DND-41 (cell line): ENCODE measurements around the gene RNASE8.

Experiments used
- ATAC-seq: fragments of 200-7000 bp; cut with Tn5 transposase; 3 replicates; pipeline ENCODE4 v1.9.1; 2021; ENCODE audit warnings: low read depth; ENCODE audit not compliant: insufficient read depth
- DNase-seq: peaks from one replicate; pipeline ENCODE4 v3.0.0-alpha.2; 2020
- H2AFZ ChIP-seq: 2 replicates; pipeline ENCODE4 v1.6.0; 2012; ENCODE audit warnings: low read depth, low read length
- H3K27ac ChIP-seq: 2 replicates; pipeline ENCODE4 v1.5.1; 2012; ENCODE audit warnings: low read length, inconsistent platforms
- H3K27me3 ChIP-seq: fragments of 200-600 bp; sonication (generic); 2 replicates; pipeline ENCODE4 v1.6.0; 2012; ENCODE audit warnings: low read length, mild to moderate bottlenecking, inconsistent platforms; ENCODE audit not compliant: insufficient read depth, poor library complexity
- H3K36me3 ChIP-seq: 2 replicates; pipeline ENCODE4 v1.5.1; 2012; ENCODE audit warnings: low read length, inconsistent platforms; ENCODE audit not compliant: insufficient read depth
- H3K4me1 ChIP-seq: 2 replicates; pipeline ENCODE4 v1.5.1; 2012; ENCODE audit warnings: mild to moderate bottlenecking, low read length; ENCODE audit not compliant: insufficient read depth
- H3K4me2 ChIP-seq: 2 replicates; pipeline ENCODE4 v1.6.0; 2012; ENCODE audit warnings: mild to moderate bottlenecking, moderate library complexity, low read length, inconsistent platforms; ENCODE audit not compliant: insufficient read depth
- H3K4me3 ChIP-seq, 2 experiments: fragments of 200-600 bp in 1 of 2; shearing (Covaris generic) in 1 of 2; 2 replicates each; pipeline ENCODE4 v1.5.1; 2012 to 2016; ENCODE audit warnings: inconsistent platforms in 2 of 2, low read length in 2 of 2, mild to moderate bottlenecking in 2 of 2, low read depth in 1 of 2, moderate library complexity in 1 of 2
- H3K79me2 ChIP-seq: 2 replicates; pipeline ENCODE4 v1.6.0; 2012; ENCODE audit warnings: low read length, inconsistent platforms; ENCODE audit not compliant: insufficient read depth
- H3K9ac ChIP-seq: 2 replicates; pipeline ENCODE4 v1.6.0; 2012; ENCODE audit warnings: low read depth, mild to moderate bottlenecking, inconsistent platforms, low read length, moderate library complexity
- H3K9me3 ChIP-seq: 2 replicates; pipeline ENCODE4 v1.5.1; 2012; ENCODE audit warnings: low read length, moderate library complexity, mild to moderate bottlenecking, inconsistent platforms; ENCODE audit not compliant: insufficient read depth, severe bottlenecking
- H4K20me1 ChIP-seq: 2 replicates; pipeline ENCODE4 v1.6.0; 2012; ENCODE audit warnings: low read length; ENCODE audit not compliant: insufficient read depth
- EZH2 ChIP-seq: IDR thresholded peaks from 3 replicates; pipeline ENCODE4 v1.6.1; 2012; ENCODE audit warnings: borderline replicate concordance, low read depth, mild to moderate bottlenecking, moderate library complexity, low read length, inconsistent platforms; ENCODE audit not compliant: severe bottlenecking
- TF ChIP-seq, protein P1 (sequence below): IDR thresholded peaks from 2 replicates; pipeline ENCODE4 v1.5.1; 2012; ENCODE audit warnings: borderline replicate concordance, low read length, moderate library complexity, mild to moderate bottlenecking; ENCODE audit not compliant: poor library complexity, severe bottlenecking; ENCODE audit errors: extremely low read depth

The RNASE8 gene

DNA sequence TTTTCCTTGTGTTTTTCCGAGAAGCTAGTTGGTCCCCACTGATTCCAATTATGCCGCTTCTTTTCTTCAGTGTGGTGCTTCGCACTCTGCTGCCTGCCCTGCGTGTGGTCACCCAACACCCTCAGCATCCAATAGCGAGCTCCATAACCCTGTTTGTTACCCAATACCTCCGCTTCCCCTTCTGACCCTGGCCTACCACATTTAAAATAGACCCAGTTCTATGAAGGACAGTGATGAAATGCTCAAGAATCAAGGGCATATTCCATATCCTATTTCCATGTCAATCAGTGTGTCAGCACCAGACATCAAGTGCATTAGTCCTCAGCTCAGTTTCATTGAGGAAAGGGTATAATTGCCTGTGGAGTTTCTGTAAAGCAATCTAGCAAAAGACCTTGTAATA is 42.3 kb upstream of the RNASE8 start:
- H3K27ac ChIP-seq: no peak overlapping the region
- no peak overlapping the region for H3K4me3 ChIP-seq
- no peaks in the 10 kb centered on the region for H3K79me2 ChIP-seq
- no peaks in the 10 kb centered on the region for H3K36me3 ChIP-seq
- no peak overlapping the region for H3K9ac ChIP-seq
- no peak for ATAC-seq
- peaks cover 7% of the 10 kb centered on the region for H3K27me3 ChIP-seq
- no peaks in the 10 kb centered on the region for H3K9me3 ChIP-seq
- H2AFZ ChIP-seq: no peak overlapping the region
- no peaks in the 10 kb centered on the region for H3K4me1 ChIP-seq
- no peak for DNase-seq
- H4K20me1 ChIP-seq: no peaks in the 10 kb centered on the region
- H3K4me2 ChIP-seq: no peak overlapping the region
- TF ChIP-seq, protein P1, sequence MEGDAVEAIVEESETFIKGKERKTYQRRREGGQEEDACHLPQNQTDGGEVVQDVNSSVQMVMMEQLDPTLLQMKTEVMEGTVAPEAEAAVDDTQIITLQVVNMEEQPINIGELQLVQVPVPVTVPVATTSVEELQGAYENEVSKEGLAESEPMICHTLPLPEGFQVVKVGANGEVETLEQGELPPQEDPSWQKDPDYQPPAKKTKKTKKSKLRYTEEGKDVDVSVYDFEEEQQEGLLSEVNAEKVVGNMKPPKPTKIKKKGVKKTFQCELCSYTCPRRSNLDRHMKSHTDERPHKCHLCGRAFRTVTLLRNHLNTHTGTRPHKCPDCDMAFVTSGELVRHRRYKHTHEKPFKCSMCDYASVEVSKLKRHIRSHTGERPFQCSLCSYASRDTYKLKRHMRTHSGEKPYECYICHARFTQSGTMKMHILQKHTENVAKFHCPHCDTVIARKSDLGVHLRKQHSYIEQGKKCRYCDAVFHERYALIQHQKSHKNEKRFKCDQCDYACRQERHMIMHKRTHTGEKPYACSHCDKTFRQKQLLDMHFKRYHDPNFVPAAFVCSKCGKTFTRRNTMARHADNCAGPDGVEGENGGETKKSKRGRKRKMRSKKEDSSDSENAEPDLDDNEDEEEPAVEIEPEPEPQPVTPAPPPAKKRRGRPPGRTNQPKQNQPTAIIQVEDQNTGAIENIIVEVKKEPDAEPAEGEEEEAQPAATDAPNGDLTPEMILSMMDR: no peak
- TF ChIP-seq EZH2: no peak

DNA sequence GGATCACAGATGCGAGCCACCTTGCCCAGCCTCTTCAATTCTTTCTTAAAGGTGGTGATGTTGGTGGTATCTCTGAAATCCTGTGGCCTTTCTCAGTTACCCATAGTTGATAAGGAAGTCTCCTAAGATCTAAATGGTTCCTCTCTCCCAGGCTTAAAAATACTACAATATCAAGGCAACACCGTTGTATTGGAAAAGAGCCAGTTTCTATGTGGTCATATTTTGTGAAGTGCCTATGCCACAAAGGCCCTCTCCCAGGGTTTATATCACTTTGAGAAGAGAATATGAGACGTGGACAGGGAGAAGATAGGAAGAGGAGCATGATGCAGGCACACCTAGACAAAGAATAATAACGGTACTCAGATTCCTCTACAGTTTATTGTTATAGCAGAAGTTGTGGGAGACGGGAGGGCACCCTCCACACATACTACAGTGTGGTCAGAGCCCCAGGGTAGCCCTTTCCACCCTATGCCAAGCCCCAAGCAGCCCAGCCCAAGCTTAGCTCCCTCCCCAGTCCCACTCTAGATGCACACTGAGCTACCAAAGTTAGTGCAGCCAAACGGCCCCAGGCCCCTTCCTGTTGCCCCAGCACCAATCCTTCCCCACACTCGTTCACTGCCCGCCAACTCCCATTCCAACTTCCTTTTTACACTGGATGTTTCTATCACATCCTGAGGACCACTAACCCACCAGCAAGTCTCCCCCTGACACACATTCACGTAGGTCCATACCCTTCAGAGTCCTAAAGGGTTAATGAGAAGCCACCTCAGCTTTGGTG is 41.0 kb upstream of the RNASE8 start:
- Histone ChIP-seq H3K36me3 (no peaks in the 10 kb centered on the region), H3K4me3 (no peak overlapping the region), H3K9me3 (no peaks in the 10 kb centered on the region), H2AFZ (no peak overlapping the region), H3K4me2 (no peak overlapping the region), H3K9ac (no peak overlapping the region), H3K79me2 (no peaks in the 10 kb centered on the region), H3K27me3 (no peaks in the 10 kb centered on the region), H4K20me1 (no peaks in the 10 kb centered on the region), H3K4me1 (no peaks in the 10 kb centered on the region), H3K27ac (no peak overlapping the region)
- DNase-seq: no peak
- no peak for TF ChIP-seq EZH2
- TF ChIP-seq, protein P1: no peak
- no peak for ATAC-seq

DNA sequence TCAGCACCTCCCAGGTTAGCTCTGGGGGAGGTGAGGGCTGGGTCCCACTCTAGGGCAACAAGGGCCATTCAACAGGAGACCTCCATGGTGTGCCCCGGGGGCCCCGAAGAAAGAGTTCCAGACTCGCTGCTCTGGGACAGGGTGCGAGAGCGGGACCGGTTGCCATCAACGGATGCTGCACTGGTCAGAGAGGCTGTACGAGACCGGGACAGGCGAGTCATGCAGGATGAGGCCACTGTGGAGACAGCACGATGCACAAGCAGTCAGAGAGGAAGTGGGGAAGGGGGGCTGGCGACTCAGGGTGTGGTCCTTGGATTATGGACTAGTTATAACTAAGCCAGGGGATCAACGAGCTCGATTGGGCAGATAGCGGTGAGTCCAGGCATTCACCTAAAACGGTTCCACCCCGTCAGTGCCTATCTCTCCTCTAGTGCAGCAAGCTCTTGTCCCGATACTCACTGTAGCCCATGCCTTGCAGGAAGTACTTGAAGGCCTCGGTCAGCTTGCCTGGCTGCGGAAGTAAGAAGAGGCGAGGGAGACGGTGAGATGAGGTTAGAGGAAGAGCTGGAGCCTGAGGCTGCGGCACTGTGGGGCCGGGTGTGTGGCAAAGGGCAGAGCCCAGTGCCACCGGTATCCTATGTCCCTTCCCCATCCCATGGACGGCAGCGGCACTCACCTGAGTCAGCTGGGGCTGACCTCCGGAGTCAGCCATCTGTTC is 39.9 kb upstream of the RNASE8 start:
- Histone ChIP-seq H3K9me3 (no peaks in the 10 kb centered on the region), H3K79me2 (no peaks in the 10 kb centered on the region), H3K4me3 (no peak overlapping the region), H4K20me1 (no peaks in the 10 kb centered on the region), H3K4me2 (no peak overlapping the region), H3K9ac (no peak overlapping the region), H3K27me3 (no peaks in the 10 kb centered on the region), H3K4me1 (no peaks in the 10 kb centered on the region), H3K36me3 (no peaks in the 10 kb centered on the region), H2AFZ (no peak overlapping the region), H3K27ac (no peak overlapping the region)
- TF ChIP-seq EZH2: no peak
- TF ChIP-seq, protein P1: no peak
- no peak for ATAC-seq
- DNase-seq: no peak
